HG02610 (cell line): ENCODE measurements around the gene PAWR.
"Not testable (repeated sequence)": the region's sequence is repeated elsewhere in the genome, so short reads cannot be mapped to it uniquely, and the experiment has no call there.

Experiments used
- ATAC-seq: cut with Tn5 transposase; IDR thresholded peaks from one replicate; pipeline ENCODE4 v1.9.1; 2021; ENCODE audit warnings: mild to moderate bottlenecking, moderate library complexity; ENCODE audit not compliant: unreplicated experiment

The PAWR gene

DNA sequence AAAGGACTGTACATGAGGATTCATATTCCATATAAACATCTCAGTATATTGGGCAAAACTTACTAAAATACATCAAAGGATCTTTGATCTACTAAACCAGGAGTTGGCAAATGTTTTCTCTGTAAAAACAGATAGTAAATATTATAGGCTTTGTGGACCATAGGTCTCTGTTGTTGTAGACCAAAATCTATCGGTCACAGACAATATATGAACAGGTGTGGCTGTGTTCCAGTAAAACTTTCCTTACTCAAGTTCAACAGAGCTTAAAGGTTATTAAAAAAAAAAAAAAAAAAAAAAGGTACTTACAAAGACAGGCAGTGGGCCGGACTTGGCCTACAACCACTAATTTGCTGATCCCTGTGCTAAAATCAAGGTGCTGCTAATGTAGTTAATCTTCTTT is 40.3 kb downstream of the PAWR start:
- no peak for ATAC-seq

DNA sequence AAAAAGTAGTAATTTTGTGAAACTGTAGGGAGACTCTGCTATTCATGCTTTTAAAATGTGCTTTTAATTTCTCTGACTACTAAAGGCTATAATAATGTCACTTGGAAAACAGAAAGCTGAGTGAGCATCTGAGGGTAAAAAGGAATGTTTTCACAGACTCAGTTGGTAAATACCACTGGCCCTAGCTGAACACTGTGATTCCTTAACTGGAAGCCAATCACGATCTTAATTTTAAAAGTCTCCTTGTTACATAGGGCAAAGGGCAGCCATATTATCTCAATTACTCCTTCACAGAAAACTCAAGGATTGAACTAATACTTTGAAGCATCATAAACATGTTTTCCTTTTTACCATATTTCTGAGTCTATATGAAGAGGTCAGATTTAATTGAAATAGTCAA is 41.9 kb downstream of the PAWR start:
- ATAC-seq, result no peak

DNA sequence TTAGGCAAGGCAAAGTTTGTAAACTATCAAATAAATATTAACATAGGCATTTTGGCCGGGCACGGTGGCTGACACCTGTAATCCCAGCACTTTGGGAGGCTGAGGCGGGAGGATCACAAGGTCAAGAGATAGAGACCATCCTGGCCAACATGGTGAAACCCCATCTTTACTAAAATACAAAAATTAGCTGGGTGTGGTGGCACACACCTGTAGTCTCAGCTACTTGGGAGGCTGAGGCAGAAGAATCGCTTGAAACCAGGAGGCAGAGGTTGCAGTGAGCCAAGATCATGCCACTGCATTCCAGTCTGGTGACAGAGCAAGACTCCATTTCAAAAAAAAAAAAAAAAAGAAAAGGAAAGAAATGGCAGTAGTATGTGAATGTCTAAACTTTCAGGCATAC is 43.9 kb downstream of the PAWR start:
- not testable (repeated sequence) for ATAC-seq

DNA sequence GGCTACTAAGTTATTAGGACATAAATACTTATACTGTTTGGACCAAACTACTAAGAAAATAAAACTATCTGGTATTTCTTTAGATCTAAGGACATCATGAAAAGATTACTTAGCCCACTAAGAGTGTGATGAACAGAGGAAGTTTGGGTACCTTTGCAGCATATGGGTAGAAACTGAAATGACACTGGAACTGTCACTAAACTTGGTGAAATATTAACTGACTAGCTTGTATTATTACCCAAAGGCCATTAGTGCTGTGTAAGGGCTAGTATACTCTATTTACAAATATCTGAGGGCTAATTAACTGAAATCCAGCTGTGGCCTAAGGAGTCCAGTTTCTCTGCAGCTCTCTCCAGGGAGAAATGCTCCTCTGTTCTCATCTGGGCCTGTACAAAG is 45.5 kb downstream of the PAWR start:
- ATAC-seq, result peak; percentile 87

DNA sequence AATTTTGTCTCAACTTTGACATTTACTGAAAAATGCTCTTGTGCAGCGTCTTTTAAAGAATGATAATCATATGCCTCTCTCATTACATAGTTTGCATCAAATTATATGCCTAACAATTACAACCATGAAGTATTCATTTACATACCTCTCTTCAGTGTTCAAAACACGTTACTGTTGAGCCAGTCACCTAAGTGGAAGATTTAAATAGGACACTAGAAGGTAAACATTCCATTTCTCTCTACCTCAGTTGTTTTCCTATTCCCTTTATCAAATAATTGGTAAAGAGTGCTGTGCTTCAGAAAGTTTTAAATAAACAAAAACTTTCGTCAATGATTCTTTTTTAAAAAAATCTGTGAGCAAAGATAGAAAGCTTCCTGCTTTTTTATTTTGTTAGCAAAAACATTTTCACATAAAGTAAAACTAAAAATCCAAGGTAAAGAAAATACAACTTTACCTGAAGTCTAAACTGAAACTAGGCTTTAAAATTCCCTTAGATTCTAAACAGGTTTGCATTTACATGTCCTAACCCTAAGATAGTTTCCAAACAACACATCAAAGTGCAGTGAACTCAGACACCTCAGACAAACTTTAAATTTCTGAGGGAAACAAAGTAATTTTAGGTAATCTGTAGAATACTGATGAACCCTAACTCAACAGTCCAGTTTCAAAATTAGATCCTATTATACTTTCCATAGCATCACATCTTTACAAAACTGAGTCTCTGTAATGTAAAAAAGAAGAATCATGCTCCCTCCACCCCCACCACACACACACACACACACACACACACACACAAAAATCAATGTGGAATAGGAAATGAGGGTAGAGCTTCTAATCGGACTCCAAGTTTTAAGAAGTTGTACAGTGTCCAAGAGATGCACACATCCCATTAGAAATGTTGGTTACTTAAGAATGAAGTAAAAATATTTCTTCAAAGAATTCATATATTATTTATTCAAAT is 46.2 kb downstream of the PAWR start:
- ATAC-seq, result peak; percentile 15

DNA sequence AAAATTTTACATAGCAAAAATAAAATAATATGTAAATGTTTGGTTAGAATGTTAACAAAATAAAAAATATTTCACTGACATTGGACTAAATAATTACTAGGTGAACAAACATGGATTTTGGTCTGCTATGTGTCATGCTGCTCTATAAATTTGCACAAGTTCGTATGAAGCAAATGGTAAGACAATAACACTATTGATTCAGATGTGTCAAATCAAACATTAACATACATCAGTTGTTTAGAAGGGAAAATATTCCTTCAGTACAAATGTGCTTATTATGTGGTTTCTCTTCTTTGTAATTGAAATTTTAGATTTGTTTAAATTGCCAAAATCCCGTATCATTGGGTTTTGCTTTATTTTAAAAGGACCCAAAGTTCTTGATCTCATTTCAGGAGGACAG is 46.9 kb downstream of the PAWR start:
- ATAC-seq, result no peak

DNA sequence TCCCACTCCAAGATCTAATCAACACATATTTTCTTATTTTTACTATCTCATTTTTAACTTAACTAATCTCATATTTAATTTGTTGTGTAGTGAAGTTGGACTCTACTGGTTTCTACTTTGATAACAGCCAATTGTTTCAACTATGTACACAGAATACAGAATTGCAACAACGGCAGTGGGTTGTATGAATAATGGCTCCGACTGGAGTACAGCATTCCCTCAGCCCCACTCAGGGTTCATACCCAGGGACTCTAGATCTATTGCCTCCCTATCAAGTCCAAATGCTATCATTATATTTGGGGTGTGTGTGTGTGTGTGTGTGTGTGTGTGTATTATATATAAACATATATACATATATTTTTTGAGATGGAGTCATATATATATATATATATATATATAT is 52.3 kb downstream of the PAWR start:
- ATAC-seq, result no peak

DNA sequence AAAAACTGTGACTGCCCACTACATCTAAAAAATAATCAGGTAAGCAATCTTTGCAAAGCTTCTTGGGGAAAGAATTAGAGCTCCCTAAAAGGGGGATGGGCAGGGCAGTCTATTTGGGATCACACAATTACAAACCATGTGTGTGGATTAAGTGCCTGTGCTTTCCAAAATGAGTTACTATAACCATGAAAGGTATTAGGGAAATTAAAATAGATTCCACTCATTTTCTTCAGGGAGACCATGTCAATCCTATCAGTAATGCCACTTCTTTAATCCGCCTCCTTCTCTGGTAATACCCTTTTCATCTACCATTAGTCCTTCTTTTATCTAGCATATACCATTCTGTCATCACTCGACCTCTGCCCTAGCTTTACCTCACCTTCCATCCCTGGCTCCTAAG is 53.7 kb downstream of the PAWR start:
- no peak for ATAC-seq

DNA sequence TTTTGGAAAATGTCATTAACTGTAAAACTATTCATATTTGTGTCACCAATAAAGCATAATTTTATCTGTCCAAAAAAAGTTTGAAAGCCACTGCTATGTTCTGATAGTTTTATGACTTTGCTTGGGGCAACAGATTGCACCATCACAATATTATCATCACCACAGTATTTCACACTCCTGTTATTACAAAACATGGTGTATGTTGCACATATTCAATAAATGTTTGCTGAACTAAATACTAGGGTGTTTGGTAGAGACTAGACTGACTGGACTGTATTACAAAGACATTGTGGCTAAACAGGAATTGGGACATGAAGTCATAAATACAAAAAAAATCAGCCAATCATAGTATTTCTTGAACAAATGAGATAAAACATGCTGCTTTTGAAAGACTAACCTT is 55.1 kb downstream of the PAWR start:
- ATAC-seq, result no peak

DNA sequence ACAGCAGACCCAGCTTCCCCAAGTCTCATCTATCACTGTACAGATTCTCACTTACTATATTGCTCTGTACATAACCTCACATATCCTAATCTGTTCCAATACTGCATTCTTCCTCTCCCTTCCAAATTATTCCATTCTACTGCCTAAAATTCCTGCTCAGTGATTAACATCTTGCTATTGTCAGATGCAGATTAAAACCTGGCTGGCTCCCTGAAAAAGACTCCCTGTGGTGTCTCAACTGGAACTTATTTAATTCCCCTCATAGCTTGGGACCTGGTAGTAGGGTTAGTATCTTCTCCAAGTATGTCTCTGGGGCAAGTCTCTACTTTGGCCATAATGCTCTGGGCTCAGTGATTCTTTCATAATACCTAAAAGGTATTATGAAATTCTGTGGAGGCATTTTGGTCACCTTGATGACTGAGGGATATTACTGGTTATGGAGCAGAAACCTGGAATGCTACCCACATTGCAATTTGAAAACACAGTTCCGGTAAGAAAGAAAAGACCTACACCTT is 55.8 kb downstream of the PAWR start:
- ATAC-seq, result no peak

DNA sequence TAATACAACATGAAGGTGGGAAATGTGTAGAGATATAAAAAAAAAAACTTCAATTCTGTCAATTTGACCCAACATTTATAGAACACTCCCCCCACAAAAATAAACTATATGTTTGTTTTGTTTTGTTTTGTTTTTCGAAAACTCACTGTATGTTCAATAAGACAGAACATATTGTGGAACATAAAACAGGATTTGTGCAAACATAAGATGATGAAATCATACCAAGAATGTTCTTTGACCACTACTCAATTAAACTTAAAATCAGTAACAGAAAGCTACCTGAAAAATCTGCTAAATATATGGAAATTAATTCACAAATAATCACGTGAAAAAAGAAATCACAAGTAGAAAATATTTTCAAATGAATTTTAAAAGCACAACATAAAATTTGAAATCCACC is 61.2 kb downstream of the PAWR start:
- no peak for ATAC-seq

DNA sequence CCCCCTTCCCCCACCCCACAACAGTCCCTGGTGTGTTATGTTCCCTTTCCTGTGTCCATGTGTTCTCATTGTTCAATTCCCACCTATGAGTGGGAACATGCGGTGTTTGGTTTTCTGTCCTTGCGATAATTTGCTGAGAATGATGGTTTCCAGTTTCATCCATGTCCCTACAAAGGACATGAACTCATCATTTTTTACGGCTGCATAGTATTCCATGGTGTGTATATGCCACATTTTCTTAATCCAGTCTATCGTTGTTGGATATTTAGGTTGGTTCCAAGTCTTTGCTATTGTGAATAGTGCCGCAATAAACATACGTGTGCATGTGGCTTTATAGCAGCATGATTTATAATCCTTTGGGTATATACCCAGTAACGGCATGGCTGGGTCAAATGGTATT is 64.0 kb downstream of the PAWR start:
- not testable (repeated sequence) for ATAC-seq

DNA sequence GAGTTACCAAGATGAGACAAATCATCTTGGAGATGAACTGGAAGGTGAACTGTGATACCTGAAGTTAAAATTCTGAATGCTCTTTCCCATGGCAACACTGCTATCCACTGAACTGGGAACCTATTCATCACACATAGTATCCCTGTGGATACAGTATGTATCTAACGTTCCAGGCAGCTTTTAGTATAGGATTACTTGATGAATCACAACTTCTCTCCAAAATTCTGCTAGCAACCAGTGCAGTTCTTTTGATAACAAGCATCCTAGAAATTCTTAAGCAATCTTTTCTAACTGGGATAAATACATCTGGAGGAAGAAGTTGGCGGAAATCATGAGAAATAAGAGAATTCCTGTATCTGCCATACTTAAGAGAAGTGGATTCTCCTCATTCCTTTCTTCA is 66.4 kb downstream of the PAWR start:
- ATAC-seq, result no peak

DNA sequence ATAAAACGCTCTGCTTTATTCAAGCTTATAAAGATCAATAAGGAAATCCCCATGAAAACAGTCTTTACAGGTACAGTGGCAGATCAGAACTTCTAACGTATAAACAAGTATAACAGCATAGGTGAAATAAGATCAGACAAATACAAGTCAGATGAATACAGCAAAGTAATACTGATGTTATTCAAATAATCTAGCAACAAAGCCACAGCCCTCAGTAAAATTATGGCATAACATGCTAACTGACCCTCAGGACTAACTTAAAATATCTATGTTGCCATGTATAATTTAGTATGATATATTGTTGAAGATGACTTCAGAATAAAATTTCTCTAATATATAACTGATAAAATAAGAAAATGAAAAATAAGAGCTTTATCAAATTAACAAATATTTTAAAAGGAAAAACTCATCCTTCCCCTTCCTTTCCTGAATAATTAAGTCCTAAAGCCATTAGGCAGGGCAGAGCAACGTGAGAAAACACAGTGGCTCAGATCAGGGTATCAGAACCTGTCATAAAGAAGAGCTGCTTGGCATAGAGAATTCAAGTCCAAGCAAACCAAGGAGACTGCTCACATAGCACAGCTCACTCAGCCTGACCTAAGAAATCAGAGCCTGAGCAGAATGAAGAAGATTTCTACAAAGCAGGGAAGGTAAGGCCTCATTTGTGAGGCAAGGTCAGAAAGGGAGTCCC is 70.7 kb downstream of the PAWR start:
- no peak for ATAC-seq

DNA sequence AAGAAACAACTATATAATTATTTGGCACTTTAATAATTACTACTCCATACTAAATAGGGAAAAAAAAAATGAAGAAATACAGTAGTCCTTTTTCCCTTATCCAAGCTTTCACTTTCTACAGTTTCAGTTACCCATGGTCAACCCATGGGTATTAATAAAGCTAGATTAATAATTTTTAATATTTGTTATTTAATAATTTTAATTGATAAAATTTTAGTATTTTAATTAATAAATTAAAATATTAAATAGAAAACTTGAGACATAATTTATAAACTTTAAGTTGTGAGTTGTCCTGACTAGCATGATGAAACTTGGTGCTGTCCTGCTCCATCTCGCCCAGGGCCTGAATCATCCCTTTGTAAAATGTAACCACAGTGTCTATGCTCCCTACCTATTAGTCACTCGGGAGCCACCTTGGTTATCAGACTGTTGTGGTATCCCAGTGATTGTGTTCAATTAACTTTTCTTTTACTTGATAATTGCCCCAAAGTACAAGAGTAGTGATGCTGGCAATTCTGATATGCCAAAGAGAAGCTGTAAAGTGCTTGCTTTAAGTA is 71.8 kb downstream of the PAWR start:
- no peak for ATAC-seq

DNA sequence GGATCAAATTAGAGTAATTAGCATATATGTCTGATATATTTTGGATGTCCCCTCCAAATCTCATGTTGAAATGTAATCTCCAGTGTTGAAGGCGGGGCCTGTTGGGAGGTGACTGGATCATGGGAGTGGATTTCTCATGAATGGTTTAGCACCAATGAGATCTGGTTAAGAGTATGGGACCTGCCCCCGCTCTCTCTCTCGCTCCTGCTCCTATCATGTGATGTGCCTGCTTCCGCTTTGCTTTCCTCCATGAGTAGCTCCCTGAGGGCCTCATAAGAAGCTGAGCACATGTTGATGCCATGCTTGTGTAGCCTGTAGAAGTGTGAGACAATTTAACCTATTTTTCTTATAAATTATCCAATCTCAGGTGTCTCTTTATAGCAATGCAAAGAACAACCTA is 73.1 kb downstream of the PAWR start:
- no peak for ATAC-seq

DNA sequence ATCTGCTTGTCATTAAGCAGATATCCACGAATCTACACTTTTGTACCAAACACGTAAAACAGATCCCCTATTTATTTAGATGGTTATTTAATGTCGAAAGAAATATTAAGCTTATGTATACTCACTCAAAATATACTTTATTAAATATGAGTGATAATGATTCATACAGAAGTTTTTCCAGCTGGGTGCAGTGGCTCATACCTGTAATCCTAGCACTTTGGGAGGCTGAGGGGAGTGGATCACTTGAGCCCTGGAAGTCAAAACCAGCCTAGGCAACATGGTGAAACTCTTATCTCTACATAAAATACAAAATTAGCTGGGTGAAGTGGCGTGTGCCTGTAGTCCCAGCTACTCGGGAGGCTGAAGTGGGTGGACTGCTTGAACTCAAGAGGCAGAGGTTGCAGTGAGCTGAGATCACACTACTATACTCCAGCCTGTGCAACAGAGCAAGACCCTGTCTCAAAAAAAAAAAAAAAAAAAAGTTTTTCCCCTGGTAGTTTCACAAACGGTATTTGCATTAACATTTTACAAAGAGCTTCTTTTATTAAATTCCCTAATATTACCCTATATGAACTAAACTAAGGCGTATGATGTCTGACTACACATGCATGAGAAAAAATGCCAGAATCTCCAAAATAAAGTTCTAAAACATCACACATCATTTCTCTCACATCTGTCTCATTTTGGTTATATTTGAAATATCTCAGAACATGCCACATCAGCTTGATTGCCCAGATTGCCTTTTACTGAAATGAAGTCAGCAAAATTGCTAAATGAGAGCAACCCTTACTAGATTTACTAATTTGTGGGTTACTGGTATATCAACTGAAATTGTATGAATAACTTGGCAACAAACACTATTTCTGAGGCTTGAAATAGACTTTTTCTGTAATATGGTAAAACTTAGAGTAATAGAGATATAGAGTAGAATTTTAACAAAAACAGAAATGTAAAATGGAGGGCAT is 74.9 kb downstream of the PAWR start:
- ATAC-seq, result peak; percentile 85

DNA sequence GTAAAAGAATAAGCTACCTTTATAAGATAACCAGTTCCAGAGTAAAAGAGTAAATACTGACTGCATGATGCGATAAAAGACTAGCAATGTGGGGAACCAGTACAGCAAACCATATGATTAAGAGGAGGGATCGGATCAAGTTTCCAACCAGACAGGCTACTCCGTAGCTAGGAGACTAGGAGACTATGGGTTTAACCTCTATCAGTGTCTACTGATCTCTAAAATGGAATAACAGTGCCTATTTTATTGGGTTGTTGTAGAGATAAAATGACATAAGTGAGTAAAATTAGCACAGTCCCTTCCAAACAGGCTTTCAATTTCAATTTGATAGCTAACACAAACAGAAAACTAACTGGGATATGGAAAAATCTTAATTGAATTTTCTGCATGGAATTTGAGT is 76.0 kb downstream of the PAWR start:
- ATAC-seq, result no peak

DNA sequence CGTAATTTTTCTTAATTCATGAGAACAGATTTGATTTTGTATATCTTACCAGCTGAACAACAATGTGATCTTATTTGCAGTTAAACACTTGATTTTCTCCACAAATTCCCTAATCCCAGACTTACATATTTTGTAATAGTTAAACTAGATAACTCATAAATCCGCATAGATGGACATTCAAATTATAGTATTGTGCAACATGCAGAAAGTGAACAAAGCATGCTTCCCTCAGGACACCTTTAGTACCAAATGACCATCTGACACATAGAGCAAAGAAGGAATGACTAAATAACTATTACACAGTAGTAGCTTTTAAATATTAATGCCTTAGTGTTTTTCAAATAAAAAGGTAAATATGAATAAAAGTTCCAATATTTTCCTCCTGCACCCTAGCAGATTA is 88.9 kb downstream of the PAWR start:
- no peak for ATAC-seq

DNA sequence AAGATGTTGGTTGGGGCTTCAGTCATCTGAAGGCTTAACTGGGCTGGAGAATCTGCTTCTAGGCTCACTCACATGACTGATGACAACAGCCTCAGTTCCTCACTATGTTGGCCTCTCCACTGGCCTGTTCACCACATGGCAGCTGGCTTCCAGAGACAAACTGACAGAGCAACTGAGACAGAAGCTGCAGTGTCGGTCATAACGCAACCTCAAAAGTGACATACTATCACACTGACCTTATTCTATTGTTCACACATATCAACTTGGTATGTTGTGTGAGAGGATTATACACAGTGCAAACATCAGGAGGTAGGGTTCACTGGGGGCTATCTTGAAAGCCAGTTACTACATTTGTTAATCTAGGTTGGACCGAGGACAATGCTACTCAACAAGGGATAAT is 92.9 kb downstream of the PAWR start:
- ATAC-seq, result no peak
